UCSD-AML1 (cell line): ENCODE measurements around the gene POLR1G.

ENCODE experiments used
- DNase-seq: peaks from one replicate; lab custom pipeline; 2025; ENCODE audit not compliant: unreplicated experiment; lab: John Stamatoyannopoulos, UW

Gene POLR1G

GRCh38 chr19:45443462-45444317 is 37.2 kb downstream of the POLR1G start:
- peak; percentile 79 for DNase-seq

GRCh38 chr19:45444318-45445041 is 38.0 kb downstream of the POLR1G start:
- DNase-seq, result peak; percentile 80

GRCh38 chr19:45445139-45445538 is 38.7 kb downstream of the POLR1G start:
- no peak for DNase-seq

- DNase-seq, result no peak
Measured at GRCh38 chr19:45446295-45446694, 39.9 kb downstream of the POLR1G start.

- no peak for DNase-seq
Measured at GRCh38 chr19:45446944-45447343, 40.5 kb downstream of the POLR1G start.

- no peak for DNase-seq
Measured at GRCh38 chr19:45448425-45448756, 41.9 kb downstream of the POLR1G start.

GRCh38 chr19:45448887-45449299 is 42.4 kb downstream of the POLR1G start:
- DNase-seq, result no peak

- no peak for DNase-seq
Measured at GRCh38 chr19:45450012-45450333, 43.5 kb downstream of the POLR1G start.

GRCh38 chr19:45451131-45451849 is 44.8 kb downstream of the POLR1G start:
- peak; percentile 43 for DNase-seq

GRCh38 chr19:45451850-45452387 is 45.5 kb downstream of the POLR1G start:
- no peak for DNase-seq

- peak; percentile 84 for DNase-seq
Measured at GRCh38 chr19:45455707-45456499, 49.5 kb downstream of the POLR1G start.

- no peak for DNase-seq
Measured at GRCh38 chr19:45456500-45456815, 50.0 kb downstream of the POLR1G start.

- no peak for DNase-seq
Measured at GRCh38 chr19:45457776-45458175, 51.3 kb downstream of the POLR1G start.
